Hepatocyte (in vitro differentiated cells): ENCODE data around the gene PLSCR4.

Source experiments
- CTCF ChIP-seq: fragments of 200-600 bp; sonication (generic); IDR thresholded peaks from 2 replicates; pipeline ENCODE4 v1.5.1; 2016; ENCODE audit warnings: antibody characterized with exemption, mild to moderate bottlenecking; ENCODE audit not compliant: poor library complexity
- EZH2 ChIP-seq: fragments of 200-600 bp; sonication (generic); IDR thresholded peaks from 2 replicates; pipeline ENCODE4 v1.6.1; 2016; ENCODE audit warnings: antibody characterized with exemption, mild to moderate bottlenecking, borderline replicate concordance

- TF ChIP-seq EZH2 (no peak), CTCF (no peak)
Measured at GRCh38 chr3:146274833-146275232, 23.9 kb upstream of the PLSCR4 start.
